ENCODE results near the gene CCND1.

DNA sequence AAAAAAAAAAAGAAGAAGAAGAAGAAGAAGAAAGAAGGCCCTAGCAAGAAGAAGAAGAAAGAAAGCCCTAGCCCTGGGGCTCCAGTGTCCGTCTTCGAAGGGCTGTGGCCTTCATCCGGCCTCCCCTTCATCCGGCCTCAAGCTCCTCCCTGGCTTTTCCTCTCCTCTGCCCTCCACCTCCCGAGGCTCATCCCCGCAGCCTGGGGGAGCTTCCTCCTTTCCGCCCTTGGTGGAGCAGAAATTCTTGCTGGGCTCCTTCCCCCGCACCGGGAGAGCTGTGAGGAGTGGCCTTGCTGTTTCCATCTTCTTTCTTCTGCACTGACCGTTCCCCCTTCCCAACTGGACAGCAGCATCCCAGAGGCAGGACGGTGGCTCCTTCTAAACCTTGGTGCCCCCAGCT, 43.7 kb downstream of the CCND1 start:
- no peak for TF ChIP-seq CTCF (IDR thresholded peaks at IDR 0.05 in 8 of 11, conservative IDR thresholded peaks at IDR 0.05 in 3 of 11)
- TF ChIP-seq POLR2AphosphoS5 (IDR thresholded peaks at IDR 0.05): no peak
